Breast epithelium (tissue), 4 donors: Measurements from ENCODE around the gene PPP1R26. TPM values are rescaled to one million over a fixed set of nuclear protein-coding genes. Genes with fewer than 3 reads are reported as not detected.
A peak's percentile ranks its signal among the peaks of the same experiment; 100 is the strongest.

Experiments
- DNase-seq, 2 donors: peaks; one replicate each; pipeline ENCODE4 v3.0.0-alpha.2; 2019; ENCODE audit warnings: low spot score in 2 of 2
- H3K27ac ChIP-seq, 2 donors: fragments of 200-600 bp; sonication (generic) in 1 of 2; one replicate each; pipeline ENCODE4 v1.5.1; 2016 to 2019; ENCODE audit warnings: mild to moderate bottlenecking in 1 of 2
- H3K27me3 ChIP-seq, 2 donors: fragments of 200-600 bp; sonication (generic) in 1 of 2; one replicate each; pipeline versions ENCODE4 v1.5.1 to v1.6.0; 2017 to 2019; ENCODE audit warnings: control low read depth in 1 of 2, mild to moderate bottlenecking in 1 of 2
- H3K36me3 ChIP-seq: fragments of 200-600 bp; one replicate; pipeline ENCODE4 v1.5.1; 2019
- H3K4me1 ChIP-seq, 2 donors: fragments of 200-600 bp; sonication (generic); one replicate each; pipeline ENCODE4 v1.5.1; 2016 to 2019; ENCODE audit warnings: control low read depth in 1 of 2
- H3K4me3 ChIP-seq, 3 donors: fragments of 200-600 bp; sonication (generic); 1 replicate in 2 of 3; 2 replicates in 1 of 3; pipeline ENCODE4 v1.5.1; 2016 to 2019; ENCODE audit warnings: mild to moderate bottlenecking in 3 of 3, moderate library complexity in 2 of 3
- H3K9me3 ChIP-seq, 2 donors: fragments of 200-600 bp; sonication (generic) in 1 of 2; one replicate each; pipeline ENCODE4 v1.5.1; 2016 to 2019; ENCODE audit warnings: control low read depth in 1 of 2
- CTCF ChIP-seq, 3 donors: fragments of 450-650 bp; IDR thresholded peaks; one replicate each; pipeline ENCODE4 v1.5.1; 2016 to 2017; ENCODE audit warnings: antibody characterized with exemption in 3 of 3, mild to moderate bottlenecking in 3 of 3, moderate library complexity in 3 of 3
- POLR2A ChIP-seq: fragments of 450-650 bp; IDR thresholded peaks from one replicate; pipeline ENCODE4 v1.6.1; 2016; ENCODE audit warnings: antibody characterized with exemption, mild to moderate bottlenecking, moderate library complexity
- POLR2AphosphoS5 ChIP-seq, 3 donors: sonication (generic); formaldehyde crosslinking; IDR thresholded peaks; one replicate each; pipeline ENCODE4 v1.6.1; 2017; ENCODE audit warnings: antibody characterized with exemption in 3 of 3
- intact Hi-C: fragments of 100-400 bp; cut with DNase I; formaldehyde crosslinking; loops from one replicate; pipeline ENCODE4 v1.15.1; 2023; ENCODE audit warnings: low total_unique reads
- total RNA-seq, 3 donors: library from RNA; depleted of rRNA; stranded (reverse); fragments of >200 nt; gene quantifications; one replicate each; pipeline ENCODE4 v1.1.0, GENCODE V29; 2016

The PPP1R26 gene
- total RNA-seq, 3 donors from 2014 or later = 13.9 to 18.1 (median 15.1) TPM

GRCh38 chr9:135504262-135505243, 25.0 kb downstream of the PPP1R26 start:
- Histone ChIP-seq H3K27ac (no peak overlapping the region), H3K4me3 (no peak overlapping the region), H3K9me3 (peaks cover 7 to 8% of the 10 kb centered on the region in 2 donors), H3K36me3 (no peaks in the 10 kb centered on the region), H3K4me1 (peaks cover 6 to 7% of the 10 kb centered on the region in 2 donors), H3K27me3 (no peaks in the 10 kb centered on the region)
- TF ChIP-seq POLR2A (no peak), CTCF (IDR thresholded peaks at IDR 0.05) (peak in 2 of 3 donors; percentile 44 to 61), POLR2AphosphoS5 (IDR thresholded peaks at IDR 0.05) (no peak)
- no peak for DNase-seq
- intact Hi-C loops = no loop called here

- no peak for DNase-seq
- intact Hi-C loops = no loop called here
These were observed 26.0 kb downstream of the PPP1R26 start for GRCh38 chr9:135505406-135506187.

GRCh38 chr9:135506327-135507103, 26.9 kb downstream of the PPP1R26 start:
- H3K27me3 ChIP-seq = no peaks in the 10 kb centered on the region
- no peak for DNase-seq
- intact Hi-C loops = no loop called here
- H3K9me3 ChIP-seq = peaks cover 8% of the 10 kb centered on the region in 2 donors
- H3K4me1 ChIP-seq = peaks cover 5 to 6% of the 10 kb centered on the region in 2 donors
- no peaks in the 10 kb centered on the region for H3K36me3 ChIP-seq
- H3K4me3 ChIP-seq = no peak overlapping the region
- no peak overlapping the region for H3K27ac ChIP-seq
- TF ChIP-seq POLR2AphosphoS5 (IDR thresholded peaks at IDR 0.05) = no peak

More at GRCh38 chr9:135505406-135506187, 26.0 kb downstream of the PPP1R26 start:
- Histone ChIP-seq H3K4me3 (no peak overlapping the region), H3K27ac (no peak overlapping the region), H3K9me3 (peaks cover 8% of the 10 kb centered on the region in 2 donors), H3K27me3 (no peaks in the 10 kb centered on the region), H3K36me3 (no peaks in the 10 kb centered on the region), H3K4me1 (peaks cover 6 to 7% of the 10 kb centered on the region in 2 donors)
- TF ChIP-seq POLR2A (no peak), POLR2AphosphoS5 (IDR thresholded peaks at IDR 0.05) (no peak), CTCF (IDR thresholded peaks at IDR 0.05) (no peak)

GRCh38 chr9:135507104-135508035, 27.8 kb downstream of the PPP1R26 start:
- no peaks in the 10 kb centered on the region for H3K27me3 ChIP-seq
- H3K9me3 ChIP-seq = peaks cover 8% of the 10 kb centered on the region in 2 donors
- TF ChIP-seq CTCF (IDR thresholded peaks at IDR 0.05) (no peak), POLR2AphosphoS5 (IDR thresholded peaks at IDR 0.05) (no peak), POLR2A (no peak)
- H3K4me3 ChIP-seq = no peak overlapping the region
- DNase-seq = peak in 1 of 2 donors; percentile 44
- intact Hi-C loops = no loop called here
- H3K36me3 ChIP-seq = no peaks in the 10 kb centered on the region
- H3K27ac ChIP-seq = no peak overlapping the region
- H3K4me1 ChIP-seq = no peaks in the 10 kb centered on the region
